HepG2 (cell line): ENCODE measurements around the gene POU6F2. TPM values are rescaled to one million over a fixed set of nuclear protein-coding genes. Genes with fewer than 3 reads are reported as not detected.

Experiments used
- ATAC-seq: fragments of 200-7000 bp; cut with Tn5 transposase; 3 replicates; pipeline ENCODE4 v1.9.1; 2020; ENCODE audit warnings: mild to moderate bottlenecking, moderate library complexity
- BruUV-seq: library from RNA; stranded (reverse); fragments of 400-500 nt; replicated peaks from 2 replicates; lab custom pipeline; 2021; lab: Mats Ljungman, UMichigan
- CTCF ChIA-PET: fragments of 300-600 bp; formaldehyde crosslinking; extraction: SDS; loops from one replicate; lab custom pipeline; 2021; ENCODE audit warnings: low total read pairs, inconsistent platforms, low intra/inter-chr PET ratio; lab: Yijun Ruan, JAX
- POLR2A ChIA-PET: fragments of 350-600 bp; sonication (Branson Sonifier 250); formaldehyde crosslinking; loops from one replicate; lab custom pipeline; 2020; ENCODE audit warnings: antibody characterized with exemption, inconsistent platforms; lab: Yijun Ruan, JAX
- DNase-seq: peaks from one replicate; pipeline ENCODE4 v3.0.0-alpha.2; 2015; ENCODE audit warnings: low spot score
- FAIRE-seq: peaks from 3 replicates; lab custom pipeline; 2011; peaks lifted over from hg19 to GRCh38; lab: Jason Lieb, UNC
- H2AFZ ChIP-seq: one replicate; pipeline ENCODE4 v1.6.1; 2011; ENCODE audit warnings: low read length, inconsistent platforms
- H3K27ac ChIP-seq: fragments of 300-600 bp; 3 replicates; pipeline ENCODE4 v1.8.0; 2011; ENCODE audit warnings: mixed run types, mild to moderate bottlenecking, mixed read lengths, low read length, inconsistent platforms; ENCODE audit not compliant: insufficient read depth; ENCODE audit errors: extremely low read length
- H3K27me3 ChIP-seq, 2 experiments: fragments of 200-600 bp in 1 of 2; 2 replicates in 1 of 2; 3 replicates in 1 of 2; pipeline versions ENCODE4 v1.6.0 to v1.8.0; 2011; ENCODE audit warnings: low read length in 2 of 2, mild to moderate bottlenecking in 2 of 2, moderate library complexity in 2 of 2, inconsistent platforms in 1 of 2; ENCODE audit not compliant: insufficient read depth in 2 of 2, control insufficient read depth in 1 of 2
- H3K36me3 ChIP-seq, 2 experiments: fragments of 200-600 bp in 1 of 2; replicated peaks in 1 of 2; 2 replicates in 1 of 2; 3 replicates in 1 of 2; pipeline versions ENCODE4 v1.5.1 to v1.8.0; 2011; ENCODE audit warnings: low read length in 2 of 2, inconsistent platforms in 1 of 2; ENCODE audit not compliant: insufficient read depth in 2 of 2, control insufficient read depth in 1 of 2
- H3K4me1 ChIP-seq: 2 replicates; pipeline ENCODE4 v1.5.1; 2012; ENCODE audit warnings: low read length, inconsistent platforms; ENCODE audit not compliant: insufficient read depth
- H3K4me2 ChIP-seq: 2 replicates; pipeline ENCODE4 v1.6.0; 2011; ENCODE audit warnings: low read depth, low read length, inconsistent platforms
- H3K4me3 ChIP-seq, 3 experiments: fragments of 200-600 bp in 1 of 3; sonication (generic), shearing (Covaris generic) in 1 of 3; replicated peaks in 1 of 3; 2 replicates each; pipeline ENCODE4 v1.5.1; 2011 to 2016; ENCODE audit warnings: low read length in 3 of 3, inconsistent platforms in 2 of 3, low read depth in 2 of 3, mild to moderate bottlenecking in 2 of 3, control low read depth in 1 of 3, mixed read lengths in 1 of 3; ENCODE audit not compliant: insufficient read depth in 1 of 3
- H3K79me2 ChIP-seq: one replicate; pipeline ENCODE4 v1.6.1; 2011; ENCODE audit warnings: low read length, inconsistent platforms; ENCODE audit not compliant: insufficient read depth
- H3K9ac ChIP-seq: 2 replicates; pipeline ENCODE4 v1.6.0; 2011; ENCODE audit warnings: mild to moderate bottlenecking, low read depth, low read length, inconsistent platforms; ENCODE audit not compliant: insufficient read depth
- H3K9me3 ChIP-seq: 2 replicates; pipeline ENCODE4 v1.5.1; 2012; ENCODE audit warnings: mild to moderate bottlenecking, low read length
- H4K20me1 ChIP-seq: 2 replicates; pipeline ENCODE4 v1.6.0; 2011; ENCODE audit warnings: inconsistent platforms, mild to moderate bottlenecking, low read length, moderate library complexity; ENCODE audit not compliant: insufficient read depth
- CREB1 ChIP-seq, 2 experiments: fragments of 450-650 bp in 1 of 2; IDR thresholded peaks; 2 replicates each; pipeline ENCODE4 v1.6.1; 2016 to 2017; ENCODE audit warnings: control low read depth in 1 of 2, mild to moderate bottlenecking in 1 of 2, missing compliant biosample characterization in 1 of 2, missing genetic modification characterization in 1 of 2
- ELF4 ChIP-seq: sonication (generic); formaldehyde crosslinking; IDR thresholded peaks from 2 replicates; pipeline ENCODE4 v1.5.0; 2020; ENCODE audit warnings: missing genetic modification reagents, mild to moderate bottlenecking, moderate library complexity, borderline replicate concordance
- IKZF5 ChIP-seq: IDR thresholded peaks from 2 replicates; pipeline ENCODE4 v1.6.1; 2018; ENCODE audit warnings: missing genetic modification reagents, mild to moderate bottlenecking, missing compliant biosample characterization
- MAX ChIP-seq: IDR thresholded peaks from 2 replicates; pipeline ENCODE4 v1.6.1; 2012; ENCODE audit warnings: inconsistent platforms
- MEIS2 ChIP-seq: sonication (generic); formaldehyde crosslinking; IDR thresholded peaks from 2 replicates; pipeline ENCODE4 v1.9.0; 2021; ENCODE audit warnings: mild to moderate bottlenecking, missing genetic modification reagents
- MLLT10 ChIP-seq: sonication (generic); formaldehyde crosslinking; IDR thresholded peaks from 2 replicates; pipeline ENCODE4 v1.4.0; 2020; ENCODE audit warnings: missing genetic modification reagents
- PRPF4 ChIP-seq: fragments of 200-400 bp; formaldehyde crosslinking; IDR thresholded peaks from 2 replicates; pipeline ENCODE4 v1.6.1; 2016; ENCODE audit warnings: low read length, low read depth; ENCODE audit not compliant: poor library complexity, severe bottlenecking
- ZFYVE20 ChIP-seq: sonication (generic); formaldehyde crosslinking; IDR thresholded peaks from 2 replicates; pipeline ENCODE4 v1.8.0; 2023; ENCODE audit warnings: low read depth, mild to moderate bottlenecking, moderate library complexity, missing genetic modification reagents, borderline replicate concordance
- ZNF513 ChIP-seq: sonication (generic); formaldehyde crosslinking; conservative IDR thresholded peaks from 2 replicates; pipeline ENCODE4 v1.5.0; 2020; ENCODE audit warnings: missing genetic modification reagents
- ZNF790 ChIP-seq: sonication (generic); formaldehyde crosslinking; IDR thresholded peaks from 2 replicates; pipeline ENCODE4 v1.8.0; 2022; ENCODE audit warnings: missing genetic modification reagents, mild to moderate bottlenecking, borderline replicate concordance
- ZSCAN25 ChIP-seq: sonication (generic); formaldehyde crosslinking; IDR thresholded peaks from 2 replicates; pipeline ENCODE4 v1.8.0; 2022; ENCODE audit warnings: mild to moderate bottlenecking, missing genetic modification reagents
- WGBS: methylation state at CpG from one replicate; pipeline ENCODE4 v1.1.6; 2017; ENCODE audit warnings: low lambda C conversion rate; 5-methylcytosine and 5-hydroxymethylcytosine counted together
- in situ Hi-C: cut with HindIII; loops from 2 replicates; pipeline ENCODE4 v1.10.0; 2017; ENCODE audit warnings: low pct_unique_long_range_greater_than_20kb; ENCODE audit not compliant: extremely low pct_ligation_motif_present
- intact Hi-C: fragments of 100-400 bp; cut with micrococcal nuclease; formaldehyde crosslinking; loops from one replicate; pipeline ENCODE4 v1.10.0; 2022; ENCODE audit not compliant: unreplicated experiment
- polyA plus RNA-seq, 8 experiments: library from polyadenylated mRNA; depleted of rRNA in 3 of 8; stranded (reverse) in 7 of 8; unstranded in 1 of 8; fragments of >200 nt; fragmentation: Illumina TruSeq in 4 of 8; extraction: Trizol in 4 of 8; gene quantifications; 2 replicates each; pipeline versions ENCODE4 v1.2.1 to v1.2.3, GENCODE V29; 2011 to 2016; ENCODE audit warnings: low read depth in 4 of 8, missing spikeins in 1 of 8, mixed read lengths in 1 of 8; ENCODE audit not compliant: insufficient read depth in 1 of 8
- total RNA-seq, 5 experiments: library from RNA; depleted of rRNA; stranded (reverse); fragments of >200 nt; fragmentation: Illumina TruSeq; extraction: Trizol; gene quantifications; 2 replicates each; pipeline ENCODE4 v1.2.3, GENCODE V29; 2016; ENCODE audit warnings: low read depth in 1 of 5

The POU6F2 gene
- total and polyA plus RNA-seq, 2 of the 13 experiments (the other 11 are each of a cell fraction or from before 2014, with no cell fraction given), result not detected

GRCh38 chr7:38973760-38974159 lies 3.9 kb upstream of the POU6F2 start:
- H3K4me1 ChIP-seq, result no peaks in the 10 kb centered on the region
- TF ChIP-seq CREB1 (IDR thresholded peaks at IDR 0.05), result peak; percentile 30; the same call in 1 of the 2 replicates
- TF ChIP-seq CREB1 (CRISPR knock-in tag; IDR thresholded peaks at IDR 0.05), result no peak
- TF ChIP-seq MAX, result no peak
- TF ChIP-seq ELF4 (CRISPR knock-in tag), result no peak
- no peak for TF ChIP-seq ZNF513
- TF ChIP-seq ZSCAN25 (CRISPR knock-in tag), result no peak
- no peaks in the 10 kb centered on the region for H4K20me1 ChIP-seq
- no peak overlapping the region for H3K4me3 ChIP-seq
- intact Hi-C loops (no loop called here), in situ Hi-C loops (no loop called here)
- H3K4me2 ChIP-seq, result no peak overlapping the region
- ATAC-seq (no peak), DNase-seq (no peak), FAIRE-seq (no peak)
- H3K36me3 ChIP-seq, result no peaks in the 10 kb centered on the region
- H3K79me2 ChIP-seq, result no peaks in the 10 kb centered on the region
- H3K27ac ChIP-seq, result no peak overlapping the region
- no peak overlapping the region for H2AFZ ChIP-seq
- BruUV-seq, result no TSS peak
- WGBS, result 3% methylated on average over 4 of the region's 4 CpGs
- ChIA-PET CTCF (no interaction called here), POLR2A (no interaction called here)
- peaks cover 0 to 8% of the 10 kb centered on the region in 2 experiments; a peak in 2 of 5 replicates for H3K27me3 ChIP-seq
- no peak overlapping the region for H3K9ac ChIP-seq
- H3K9me3 ChIP-seq, result no peaks in the 10 kb centered on the region

GRCh38 chr7:38975944-38976392 lies 1.7 kb upstream of the POU6F2 start:
- H3K4me2 ChIP-seq, result no peak overlapping the region
- H3K36me3 ChIP-seq, result no peaks in the 10 kb centered on the region
- BruUV-seq, result no TSS peak
- intact Hi-C loops (no loop called here), in situ Hi-C loops (no loop called here)
- no peak overlapping the region for H3K27ac ChIP-seq
- H3K79me2 ChIP-seq, result no peaks in the 10 kb centered on the region
- H2AFZ ChIP-seq, result no peak overlapping the region
- H3K4me3 ChIP-seq, result no peak overlapping the region
- no peak for DNase-seq
- TF ChIP-seq IKZF5 (CRISPR knock-in tag) (no peak), ZFYVE20 (CRISPR knock-in tag) (no peak), MEIS2 (CRISPR knock-in tag) (no peak), MLLT10 (CRISPR knock-in tag) (no peak), PRPF4 (no peak), ZNF790 (CRISPR knock-in tag) (no peak)
- TF ChIP-seq, all 625 proteins: peak for 0
- Histone ChIP-seq H3K9ac (no peak overlapping the region), H3K27me3 (peaks cover 0 to 8% of the 10 kb centered on the region in 2 experiments; a peak in 2 of 5 replicates), H4K20me1 (no peaks in the 10 kb centered on the region), H3K9me3 (no peaks in the 10 kb centered on the region), H3K4me1 (no peaks in the 10 kb centered on the region)
- 37% methylated on average over 10 of the region's 38 CpGs for WGBS
- no peak for ATAC-seq
- ChIA-PET CTCF (no interaction called here), POLR2A (no interaction called here)
- no peak for FAIRE-seq
